GM18505 (cell line): ENCODE data around the gene TNFSF15.
A peak's percentile ranks its signal among the peaks of the same experiment; 100 is the strongest.

Source experiments
- ATAC-seq: cut with Tn5 transposase; IDR thresholded peaks from one replicate; pipeline ENCODE4 v1.9.1; 2021; ENCODE audit not compliant: unreplicated experiment
- POLR2A ChIP-seq: IDR thresholded peaks from 4 replicates; pipeline ENCODE4 v1.6.1; 2011; ENCODE audit warnings: borderline replicate concordance; ENCODE audit not compliant: insufficient read depth, insufficient read length; ENCODE audit errors: extremely low read depth

Gene TNFSF15

GRCh38 chr9:114811966-114812636, 6.3 kb upstream of the TNFSF15 start:
- no peak for ATAC-seq
- TF ChIP-seq POLR2A, result no peak

DNA sequence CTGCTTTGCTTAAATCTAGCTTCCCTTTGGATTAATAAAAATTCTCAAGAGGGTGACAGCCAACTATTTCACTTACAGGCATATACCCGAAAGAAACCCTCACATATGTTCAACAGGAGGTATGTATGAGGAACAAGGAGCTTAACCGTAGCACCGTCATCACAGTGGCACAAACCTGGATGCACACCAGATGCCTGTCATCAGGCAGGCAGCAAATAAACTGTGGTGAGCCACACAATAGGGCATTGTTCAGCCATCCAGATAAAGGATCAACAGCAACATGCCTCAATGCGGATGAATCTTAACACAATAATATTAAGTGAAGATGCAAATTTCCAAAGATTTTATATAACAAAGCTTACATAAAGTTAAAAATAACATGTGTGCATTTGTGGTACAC, 5.5 kb upstream of the TNFSF15 start:
- ATAC-seq, result no peak
- no peak for TF ChIP-seq POLR2A

DNA sequence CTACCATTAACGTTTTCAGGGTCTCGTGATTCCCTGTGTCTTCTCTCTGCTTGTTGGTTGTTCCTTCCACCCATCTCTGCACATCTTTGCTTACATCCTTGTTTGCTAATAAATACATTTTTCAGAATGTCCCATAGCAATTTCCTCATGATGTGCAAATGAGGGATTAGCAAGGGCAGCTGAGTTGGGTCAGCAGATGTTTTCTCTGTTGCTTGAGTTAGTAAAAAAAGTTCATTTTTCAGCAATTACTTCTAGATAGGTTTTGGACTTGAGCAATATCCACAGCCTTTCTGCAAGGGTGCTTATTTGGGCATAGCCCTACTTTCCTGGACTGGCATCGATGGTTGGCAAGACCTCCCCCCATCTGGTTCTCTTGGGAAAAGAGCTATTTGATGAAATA, 4.8 kb upstream of the TNFSF15 start:
- ATAC-seq, result no peak
- TF ChIP-seq POLR2A, result no peak

DNA sequence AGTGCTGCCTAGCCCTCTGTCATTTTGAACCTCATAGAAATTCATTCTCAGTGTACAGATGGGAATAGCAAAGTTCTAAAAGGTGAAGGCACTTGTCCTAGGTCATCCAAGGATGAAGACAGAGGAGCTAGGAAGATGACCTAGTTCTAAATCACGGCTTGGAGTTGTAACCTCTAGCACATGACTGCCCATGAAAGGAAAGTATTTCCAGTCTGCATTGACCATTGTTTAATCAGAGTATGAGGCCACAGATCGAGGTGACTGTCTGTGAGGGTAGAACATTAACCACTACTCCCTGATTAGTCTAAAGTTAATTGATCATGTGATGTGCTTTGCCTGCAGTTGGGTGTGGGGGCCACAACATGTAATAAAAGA, 674 bp upstream of the TNFSF15 start:
- ATAC-seq, result peak; percentile 45
- TF ChIP-seq POLR2A, result no peak

GRCh38 chr9:114804505-114804904, 1.3 kb downstream of the TNFSF15 start:
- no peak for TF ChIP-seq POLR2A
- no peak for ATAC-seq

DNA sequence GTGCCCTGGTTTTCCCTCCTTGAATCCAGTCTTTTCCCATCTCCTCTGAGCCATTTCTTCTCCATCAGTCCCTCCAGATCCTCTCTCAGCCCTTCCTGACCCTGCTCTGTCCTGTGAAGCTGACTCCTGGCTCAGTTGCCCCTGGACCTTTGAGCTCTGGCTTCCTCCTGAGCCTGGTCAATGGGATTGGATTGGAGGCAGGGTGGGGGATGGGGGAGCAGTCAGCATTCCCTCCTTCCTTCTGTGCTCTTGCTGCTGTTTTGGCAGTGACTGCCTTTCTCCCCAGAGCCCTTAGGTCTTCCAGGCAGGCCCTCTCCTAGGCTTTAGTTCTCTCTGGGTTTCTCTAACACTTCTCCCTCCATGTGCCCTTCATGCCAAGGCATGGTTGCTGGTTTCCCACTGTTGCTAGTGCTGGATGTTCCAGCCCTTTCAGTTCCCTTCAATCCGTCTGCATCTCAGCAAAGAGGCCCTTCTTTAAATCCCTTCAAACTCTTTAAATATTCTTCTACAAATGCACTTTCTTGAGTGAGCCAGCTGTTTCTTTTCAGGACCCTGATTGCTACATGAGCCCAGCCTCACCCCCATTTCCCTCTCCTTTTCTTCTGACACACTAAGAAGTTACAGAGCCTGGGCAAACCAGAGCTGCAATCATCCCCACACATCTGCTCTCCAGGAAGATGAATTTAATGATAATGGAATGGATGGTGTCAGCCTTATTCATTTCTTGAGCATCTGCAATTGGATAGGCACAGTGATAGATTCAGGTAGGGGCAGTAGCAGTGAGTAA, 2.2 kb downstream of the TNFSF15 start:
- no peak for ATAC-seq
- TF ChIP-seq POLR2A, result no peak

GRCh38 chr9:114799925-114800324, 5.9 kb downstream of the TNFSF15 start:
- no peak for ATAC-seq
- TF ChIP-seq POLR2A, result no peak

- no peak for ATAC-seq
- TF ChIP-seq POLR2A, result no peak
Observed at GRCh38 chr9:114799441-114799840, 6.4 kb downstream of the TNFSF15 start.

DNA sequence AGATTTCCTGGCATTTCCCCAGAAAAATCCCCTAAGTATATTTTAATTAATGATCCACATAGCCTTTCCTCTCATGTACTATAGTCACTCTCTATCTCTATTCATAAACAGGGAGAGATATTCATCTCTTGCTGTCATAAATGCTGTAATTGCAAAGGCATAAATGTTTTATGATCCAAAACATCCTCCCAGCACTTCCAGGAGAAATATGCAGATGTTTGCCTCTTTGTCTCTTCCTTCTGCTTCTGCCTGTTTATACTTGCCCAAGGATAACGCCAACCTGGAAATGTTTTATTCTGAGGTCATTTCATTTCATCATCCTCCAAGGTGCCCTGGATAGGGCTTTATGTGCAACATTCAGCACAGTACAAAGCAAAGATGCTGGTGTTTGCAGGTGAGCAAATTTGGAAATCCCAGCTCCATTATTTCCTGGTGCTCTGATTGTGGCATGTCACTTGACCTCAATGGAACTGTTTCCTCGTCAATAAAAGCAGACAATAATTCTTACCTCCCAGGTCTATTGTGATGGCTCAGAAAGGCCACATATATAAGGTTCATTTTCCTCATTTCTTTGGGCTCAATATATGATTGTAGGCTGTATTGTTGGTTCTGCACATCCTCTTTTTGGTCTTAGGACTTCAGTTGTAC, 6.9 kb downstream of the TNFSF15 start:
- ATAC-seq, result no peak

GRCh38 chr9:114798101-114798500, 7.7 kb downstream of the TNFSF15 start:
- TF ChIP-seq POLR2A, result no peak
- no peak for ATAC-seq

More for the DNA sequence above, 6.9 kb downstream of the TNFSF15 start:
- TF ChIP-seq POLR2A, result no peak

DNA sequence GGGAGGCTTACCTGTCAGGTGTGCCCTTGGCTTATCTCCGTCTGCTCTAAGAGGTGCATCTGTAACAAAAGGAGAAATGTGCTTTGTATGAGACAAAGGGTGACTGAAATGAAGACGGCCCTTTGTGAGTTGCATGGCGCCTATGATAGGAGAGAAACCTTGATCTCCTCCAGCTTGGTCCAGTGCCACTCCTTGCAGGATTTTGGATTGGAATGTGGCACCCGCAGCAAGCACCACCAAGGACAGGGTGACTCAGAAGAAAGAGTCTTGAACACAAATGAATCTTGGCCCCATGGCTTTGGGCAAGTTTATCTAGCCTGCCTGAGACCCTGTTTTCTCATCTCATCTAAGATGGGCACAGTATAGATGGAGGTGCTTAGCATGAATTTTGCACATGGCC, 13.4 kb downstream of the TNFSF15 start:
- no peak for ATAC-seq
- no peak for TF ChIP-seq POLR2A

DNA sequence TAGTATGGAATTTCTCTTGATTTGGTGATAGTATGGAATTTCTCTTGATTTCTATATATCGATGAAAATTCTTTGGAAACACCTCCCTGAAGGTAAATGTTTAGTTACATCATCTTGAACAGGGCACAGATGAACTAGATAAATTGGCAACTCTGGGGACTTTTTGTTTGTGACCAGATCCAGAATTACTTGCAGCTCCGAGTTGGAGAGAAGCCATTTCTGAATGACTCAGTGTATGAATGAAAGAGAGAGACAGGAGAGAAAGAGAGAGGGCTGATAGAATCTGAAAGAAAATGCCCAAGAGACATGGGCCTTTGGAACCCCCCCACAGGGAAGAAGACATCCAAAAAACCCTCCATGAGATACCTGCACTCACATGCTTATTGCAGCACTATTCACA, 14.1 kb downstream of the TNFSF15 start:
- ATAC-seq, result no peak
- no peak for TF ChIP-seq POLR2A

GRCh38 chr9:114791312-114791711, 14.5 kb downstream of the TNFSF15 start:
- ATAC-seq, result no peak

GRCh38 chr9:114790521-114790920, 15.3 kb downstream of the TNFSF15 start:
- ATAC-seq, result no peak
- TF ChIP-seq POLR2A, result no peak

More at GRCh38 chr9:114791312-114791711, 14.5 kb downstream of the TNFSF15 start:
- no peak for TF ChIP-seq POLR2A
